Adipocyte (in vitro differentiated cells): ENCODE measurements around the gene GSKIP.

Experiments
- DNase-seq: peaks from one replicate; pipeline ENCODE4 v3.0.0-alpha.2; 2015; ENCODE audit warnings: low read depth
- H3K27me3 ChIP-seq: replicated peaks from 2 replicates; pipeline ENCODE4 v1.7.0; 2013; ENCODE audit warnings: mild to moderate bottlenecking, low read length, moderate library complexity; ENCODE audit not compliant: control insufficient read depth, insufficient read depth
- H3K36me3 ChIP-seq: 2 replicates; pipeline ENCODE4 v1.7.0; 2013; ENCODE audit warnings: low read length, mild to moderate bottlenecking, moderate library complexity; ENCODE audit not compliant: control insufficient read depth, insufficient read depth, severe bottlenecking
- H3K4me1 ChIP-seq: 2 replicates; pipeline ENCODE4 v1.7.0; 2013; ENCODE audit warnings: mild to moderate bottlenecking, low read length, moderate library complexity; ENCODE audit not compliant: control insufficient read depth, insufficient read depth
- H3K4me3 ChIP-seq: 2 replicates; pipeline ENCODE4 v1.7.0; 2013; ENCODE audit warnings: mild to moderate bottlenecking, low read length, moderate library complexity
- H3K9ac ChIP-seq: 2 replicates; pipeline ENCODE4 v1.7.0; 2013; ENCODE audit warnings: mild to moderate bottlenecking, low read length, moderate library complexity
- H3K9me3 ChIP-seq: 2 replicates; pipeline ENCODE4 v1.7.0; 2013; ENCODE audit warnings: mild to moderate bottlenecking, low read length, moderate library complexity; ENCODE audit not compliant: control insufficient read depth

The GSKIP gene

GRCh38 chr14:96380735-96381134 is 17.4 kb downstream of the GSKIP start:
- Histone ChIP-seq H3K27me3 (no peaks in the 10 kb centered on the region), H3K9me3 (no peaks in the 10 kb centered on the region), H3K9ac (no peak overlapping the region), H3K4me3 (no peak overlapping the region), H3K4me1 (no peaks in the 10 kb centered on the region), H3K36me3 (peaks cover 32% of the 10 kb centered on the region)
- DNase-seq: no peak

- Histone ChIP-seq H3K9ac (no peak overlapping the region), H3K27me3 (no peaks in the 10 kb centered on the region), H3K4me1 (no peaks in the 10 kb centered on the region), H3K9me3 (no peaks in the 10 kb centered on the region), H3K4me3 (no peak overlapping the region), H3K36me3 (peaks cover 41% of the 10 kb centered on the region)
- DNase-seq: no peak
These were observed 20.1 kb downstream of the GSKIP start for GRCh38 chr14:96383445-96383844.

- DNase-seq: no peak
These were observed 20.7 kb downstream of the GSKIP start for GRCh38 chr14:96384053-96384452.

GRCh38 chr14:96384740-96385139 is 21.4 kb downstream of the GSKIP start:
- H3K4me1 ChIP-seq: no peaks in the 10 kb centered on the region
- H3K27me3 ChIP-seq: no peaks in the 10 kb centered on the region
- H3K4me3 ChIP-seq: no peak overlapping the region
- no peaks in the 10 kb centered on the region for H3K9me3 ChIP-seq
- no peak overlapping the region for H3K9ac ChIP-seq
- H3K36me3 ChIP-seq: peaks cover 41% of the 10 kb centered on the region
- DNase-seq: no peak

More at GRCh38 chr14:96384053-96384452, 20.7 kb downstream of the GSKIP start:
- Histone ChIP-seq H3K4me1 (no peaks in the 10 kb centered on the region), H3K27me3 (no peaks in the 10 kb centered on the region), H3K9me3 (no peaks in the 10 kb centered on the region), H3K4me3 (no peak overlapping the region), H3K9ac (no peak overlapping the region), H3K36me3 (peaks cover 41% of the 10 kb centered on the region)

GRCh38 chr14:96385385-96385784 is 22.1 kb downstream of the GSKIP start:
- DNase-seq: no peak
- H3K9me3 ChIP-seq: no peaks in the 10 kb centered on the region
- peaks cover 41% of the 10 kb centered on the region for H3K36me3 ChIP-seq
- no peaks in the 10 kb centered on the region for H3K27me3 ChIP-seq
- H3K4me3 ChIP-seq: no peak overlapping the region
- no peaks in the 10 kb centered on the region for H3K4me1 ChIP-seq
- H3K9ac ChIP-seq: no peak overlapping the region

- Histone ChIP-seq H3K9ac (peak overlapping the region; percentile 76), H3K36me3 (peaks cover 6% of the 10 kb centered on the region), H3K27me3 (no peaks in the 10 kb centered on the region), H3K4me1 (peaks cover 12% of the 10 kb centered on the region), H3K9me3 (no peaks in the 10 kb centered on the region), H3K4me3 (peak overlapping the region; percentile 84)
- no peak for DNase-seq
These were observed 27.6 kb downstream of the GSKIP start for GRCh38 chr14:96390965-96391292.

- Histone ChIP-seq H3K27me3 (no peaks in the 10 kb centered on the region), H3K9me3 (no peaks in the 10 kb centered on the region), H3K4me3 (peak overlapping the region; percentile 90), H3K36me3 (peaks cover under 1% of the 10 kb centered on the region), H3K4me1 (peaks cover 12% of the 10 kb centered on the region), H3K9ac (peak overlapping the region; percentile 77)
- DNase-seq: peak; percentile 98
These were observed 28.2 kb downstream of the GSKIP start for GRCh38 chr14:96391293-96392118.

GRCh38 chr14:96393071-96393691 is 29.9 kb downstream of the GSKIP start:
- Histone ChIP-seq H3K36me3 (no peaks in the 10 kb centered on the region), H3K27me3 (no peaks in the 10 kb centered on the region), H3K4me3 (peak overlapping the region; percentile 90), H3K9ac (no peak overlapping the region), H3K4me1 (peaks cover 12% of the 10 kb centered on the region), H3K9me3 (no peaks in the 10 kb centered on the region)
- no peak for DNase-seq

- H3K9ac ChIP-seq: no peak overlapping the region
- no peak for DNase-seq
- H3K27me3 ChIP-seq: peaks cover 5% of the 10 kb centered on the region
- peaks cover 12% of the 10 kb centered on the region for H3K4me1 ChIP-seq
- no peak overlapping the region for H3K4me3 ChIP-seq
- no peaks in the 10 kb centered on the region for H3K36me3 ChIP-seq
- no peaks in the 10 kb centered on the region for H3K9me3 ChIP-seq
These were observed 30.9 kb downstream of the GSKIP start for GRCh38 chr14:96394047-96394815.

- H3K27me3 ChIP-seq: peaks cover 26% of the 10 kb centered on the region
- H3K36me3 ChIP-seq: no peaks in the 10 kb centered on the region
- no peaks in the 10 kb centered on the region for H3K4me1 ChIP-seq
- H3K9ac ChIP-seq: no peak overlapping the region
- no peak overlapping the region for H3K4me3 ChIP-seq
- no peaks in the 10 kb centered on the region for H3K9me3 ChIP-seq
- no peak for DNase-seq
These were observed 35.1 kb downstream of the GSKIP start for GRCh38 chr14:96398432-96398831.

GRCh38 chr14:96398921-96399320 is 35.6 kb downstream of the GSKIP start:
- H3K4me1 ChIP-seq: no peaks in the 10 kb centered on the region
- H3K36me3 ChIP-seq: no peaks in the 10 kb centered on the region
- H3K27me3 ChIP-seq: peaks cover 26% of the 10 kb centered on the region
- H3K9me3 ChIP-seq: no peaks in the 10 kb centered on the region
- H3K4me3 ChIP-seq: no peak overlapping the region
- H3K9ac ChIP-seq: no peak overlapping the region
- DNase-seq: no peak
